AG04449 (cell line): ENCODE measurements around the gene SURF2.

Experiments
- CTCF ChIA-PET: fragments of 350-600 bp; formaldehyde crosslinking; extraction: SDS; loops from one replicate; lab custom pipeline; 2021; ENCODE audit warnings: antibody characterized with exemption; lab: Yijun Ruan, JAX
- POLR2A ChIA-PET: fragments of 400-600, 350-600 bp; formaldehyde crosslinking; extraction: SDS; loops from one replicate; lab custom pipeline; 2020; ENCODE audit warnings: antibody characterized with exemption, inconsistent platforms; lab: Yijun Ruan, JAX
- DNase-seq: peaks from one replicate; pipeline ENCODE4 v3.0.0-alpha.2; 2010; ENCODE audit warnings: low read depth, low spot score
- H3K4me3 ChIP-seq: 2 replicates; pipeline ENCODE4 v1.5.1; 2011; ENCODE audit warnings: low read depth, mild to moderate bottlenecking, control low read depth, low read length
- TF ChIP-seq, protein P1 (sequence below): IDR thresholded peaks from one replicate; pipeline ENCODE4 v1.5.1; 2011; ENCODE audit warnings: mild to moderate bottlenecking, moderate library complexity, low read length, control low read depth, inconsistent platforms; ENCODE audit not compliant: insufficient read depth; ENCODE audit errors: missing control alignments

Gene SURF2

DNA sequence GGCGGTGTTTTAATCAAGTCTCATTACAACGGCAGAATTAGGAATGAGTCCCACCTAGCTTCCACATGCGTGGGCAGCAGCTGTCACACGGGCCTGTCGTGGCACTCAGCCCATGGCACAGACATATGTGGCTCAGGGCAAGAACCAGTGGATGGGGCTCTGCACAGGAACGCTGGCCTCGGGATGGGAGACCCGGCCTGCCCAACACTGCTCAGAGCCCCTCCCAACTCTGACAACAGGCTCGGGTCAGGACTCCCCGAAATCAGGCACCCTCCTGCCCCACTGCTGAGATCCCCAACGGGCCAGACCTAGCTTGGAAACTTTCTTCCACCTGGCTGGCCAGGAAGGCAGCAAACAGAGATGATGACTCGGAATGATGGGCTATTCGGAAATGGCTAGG, 15.4 kb upstream of the SURF2 start:
- TF ChIP-seq, protein P1, sequence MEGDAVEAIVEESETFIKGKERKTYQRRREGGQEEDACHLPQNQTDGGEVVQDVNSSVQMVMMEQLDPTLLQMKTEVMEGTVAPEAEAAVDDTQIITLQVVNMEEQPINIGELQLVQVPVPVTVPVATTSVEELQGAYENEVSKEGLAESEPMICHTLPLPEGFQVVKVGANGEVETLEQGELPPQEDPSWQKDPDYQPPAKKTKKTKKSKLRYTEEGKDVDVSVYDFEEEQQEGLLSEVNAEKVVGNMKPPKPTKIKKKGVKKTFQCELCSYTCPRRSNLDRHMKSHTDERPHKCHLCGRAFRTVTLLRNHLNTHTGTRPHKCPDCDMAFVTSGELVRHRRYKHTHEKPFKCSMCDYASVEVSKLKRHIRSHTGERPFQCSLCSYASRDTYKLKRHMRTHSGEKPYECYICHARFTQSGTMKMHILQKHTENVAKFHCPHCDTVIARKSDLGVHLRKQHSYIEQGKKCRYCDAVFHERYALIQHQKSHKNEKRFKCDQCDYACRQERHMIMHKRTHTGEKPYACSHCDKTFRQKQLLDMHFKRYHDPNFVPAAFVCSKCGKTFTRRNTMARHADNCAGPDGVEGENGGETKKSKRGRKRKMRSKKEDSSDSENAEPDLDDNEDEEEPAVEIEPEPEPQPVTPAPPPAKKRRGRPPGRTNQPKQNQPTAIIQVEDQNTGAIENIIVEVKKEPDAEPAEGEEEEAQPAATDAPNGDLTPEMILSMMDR = no peak
- CTCF ChIA-PET = interaction anchor here (0.6 to 1.3 kb wide), 3 partner anchors 11 to 155 kb away, joined by 3 to 7 read pairs (median 5); no protein-coding TSS in a partner anchor
- POLR2A ChIA-PET = interaction anchor here (0.6 kb wide), 1 partner anchor 99 kb away, joined by 3 read pairs; no protein-coding TSS in a partner anchor
- H3K4me3 ChIP-seq = no peak overlapping the region
- no peak for DNase-seq

DNA sequence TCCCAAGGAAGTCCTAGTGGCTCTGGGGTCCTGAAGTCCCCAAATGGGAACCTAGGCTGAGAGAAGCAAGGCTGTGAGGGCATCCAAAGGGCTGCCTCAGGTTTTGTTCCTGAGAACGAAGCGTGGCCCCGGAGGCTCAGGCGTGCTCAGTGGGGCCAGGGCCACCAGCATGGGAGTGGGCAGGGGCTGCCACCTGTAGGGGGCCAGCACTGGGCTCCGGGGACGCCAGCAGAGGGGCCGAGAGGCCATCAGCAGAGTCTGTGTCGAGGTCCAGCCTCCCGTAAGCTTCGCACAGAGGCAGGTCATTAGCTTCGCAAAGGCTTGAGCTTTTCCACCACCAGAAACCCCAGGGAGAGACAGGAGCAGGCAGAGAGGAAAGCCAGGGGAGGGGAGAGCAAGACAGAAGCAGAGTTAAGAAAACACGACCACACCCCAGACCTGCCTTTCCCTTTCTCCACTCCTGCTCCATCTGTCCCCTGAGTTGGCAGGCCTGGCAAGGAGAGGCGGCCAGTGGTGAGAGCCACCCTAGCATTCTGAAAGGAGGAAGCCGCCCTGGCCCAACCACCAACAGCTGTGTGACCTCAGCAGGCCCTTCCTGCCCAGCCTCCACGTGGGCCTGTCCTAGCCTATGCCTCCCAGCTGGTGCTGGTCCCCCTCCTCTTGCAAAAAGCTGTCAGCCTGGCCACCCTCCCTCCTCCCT, 14.8 kb upstream of the SURF2 start:
- CTCF ChIA-PET = interaction anchor here (1.0 to 1.3 kb wide), 4 partner anchors 11 to 25 kb away, joined by 3 to 7 read pairs (median 4); no protein-coding TSS in a partner anchor
- TF ChIP-seq, protein P1 = no peak
- DNase-seq = no peak
- POLR2A ChIA-PET = interaction anchor here (0.6 kb wide), 1 partner anchor 99 kb away, joined by 3 read pairs; no protein-coding TSS in a partner anchor
- H3K4me3 ChIP-seq = no peak overlapping the region

DNA sequence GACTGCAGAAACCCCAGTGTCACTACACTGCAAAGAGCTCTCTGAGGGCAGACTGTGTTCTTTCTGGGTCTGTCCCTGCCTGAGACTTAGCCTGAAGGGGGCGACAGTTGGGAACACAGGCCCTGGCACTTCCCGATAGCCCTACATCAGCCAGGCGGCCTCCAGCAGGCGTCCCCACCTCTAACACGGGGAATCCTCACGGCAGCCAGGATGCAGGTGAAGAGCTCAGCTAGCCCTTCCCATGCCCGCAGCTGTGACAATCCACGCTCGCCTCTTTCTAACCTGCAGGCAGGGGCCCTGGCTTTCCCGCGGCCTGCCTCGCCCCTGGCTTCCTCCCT, 14.3 kb upstream of the SURF2 start:
- DNase-seq = no peak
- POLR2A ChIA-PET = no interaction called here
- CTCF ChIA-PET = interaction anchor here (1.0 to 1.2 kb wide), 3 partner anchors 12 to 25 kb away, joined by 3 to 5 read pairs (median 3); no protein-coding TSS in a partner anchor
- H3K4me3 ChIP-seq = no peak overlapping the region
- TF ChIP-seq, protein P1 = no peak

DNA sequence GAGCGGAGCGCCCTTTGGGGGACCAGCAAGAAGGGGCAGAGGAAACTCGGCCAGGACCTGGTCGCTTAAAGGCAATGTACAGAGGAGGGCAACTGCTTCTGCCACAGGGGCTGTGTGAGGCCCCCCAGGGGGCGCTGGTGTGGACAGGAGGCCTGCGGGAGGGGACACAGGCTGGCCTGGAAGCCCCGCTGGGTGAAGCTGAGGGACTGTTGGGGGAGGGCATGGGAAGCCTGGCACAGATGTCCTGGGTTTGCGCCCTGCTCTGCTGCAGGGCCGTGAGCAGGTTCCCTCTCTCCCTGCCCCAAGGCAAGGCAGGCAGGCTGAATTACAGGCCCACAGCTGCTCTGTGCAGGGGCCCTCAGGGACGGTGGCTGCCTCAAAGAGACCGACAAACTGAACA, 13.8 kb upstream of the SURF2 start:
- ChIA-PET POLR2A (no interaction called here), CTCF (interaction anchor here (0.8 to 1.2 kb wide), 4 partner anchors 8 to 18 kb away, joined by 3 read pairs; no protein-coding TSS in a partner anchor)
- TF ChIP-seq, protein P1 = peak; percentile 15
- DNase-seq = no peak
- no peak overlapping the region for H3K4me3 ChIP-seq

DNA sequence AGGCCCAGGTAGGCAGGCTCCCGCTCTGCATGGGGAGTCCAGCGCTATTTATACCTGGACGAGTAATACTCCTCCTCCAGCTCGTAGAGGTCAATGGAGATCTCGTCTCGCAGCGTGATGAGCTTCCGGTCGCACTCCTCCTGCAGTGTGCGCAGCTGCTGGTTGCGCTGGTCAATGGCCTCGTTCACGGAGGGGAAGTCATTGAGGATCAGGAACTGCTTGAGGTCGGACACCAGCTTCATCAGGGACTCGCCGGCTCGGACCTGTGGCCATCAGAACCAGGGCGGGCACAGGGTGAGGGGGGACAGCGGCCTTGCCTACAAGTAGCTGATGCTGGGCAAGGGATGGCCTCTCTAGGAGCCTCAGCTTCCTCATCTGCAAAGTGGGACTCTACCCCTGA, 12.3 kb upstream of the SURF2 start:
- CTCF ChIA-PET = interaction anchor here (1.1 to 1.6 kb wide), 4 partner anchors 12 to 158 kb away, joined by 3 to 7 read pairs (median 4); partner anchors contain the start of gene SURF1
- DNase-seq = no peak
- POLR2A ChIA-PET = no interaction called here
- no peak overlapping the region for H3K4me3 ChIP-seq
- TF ChIP-seq, protein P1 = no peak

DNA sequence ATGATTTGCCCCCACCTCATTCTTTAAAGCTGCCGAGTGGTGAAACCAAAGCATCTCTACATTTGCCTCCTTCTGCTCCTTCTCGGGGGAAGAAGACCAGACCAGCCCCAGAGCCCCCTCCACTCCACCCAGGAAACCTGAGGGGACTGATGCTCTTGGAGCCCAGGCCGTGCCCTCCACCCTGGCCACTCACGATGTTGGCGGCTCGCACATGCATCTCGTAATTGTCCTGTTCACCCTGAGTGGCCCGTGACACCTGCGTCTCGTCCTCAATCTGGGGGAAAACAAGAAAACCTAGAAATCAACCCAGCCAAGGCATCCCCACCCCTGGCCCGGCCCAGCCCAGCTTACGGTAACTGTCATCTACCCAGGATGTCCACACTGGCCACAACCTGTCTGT, 11.4 kb upstream of the SURF2 start:
- CTCF ChIA-PET = interaction anchor here (1.3 kb wide), 1 partner anchor 156 kb away, joined by 3 read pairs; no protein-coding TSS in a partner anchor
- POLR2A ChIA-PET = no interaction called here
- no peak overlapping the region for H3K4me3 ChIP-seq
- DNase-seq = no peak
- TF ChIP-seq, protein P1 = no peak
